ENCODE data around the gene SPNS3. TPM values are rescaled to one million over a fixed set of nuclear protein-coding genes. Genes with fewer than 3 reads are reported as not detected.

SPNS3 gene
- total RNA-seq, 1 donor from 2014 or later, result not detected

GRCh38 chr17:4522661-4523060 lies 88.9 kb downstream of the SPNS3 start:
- DNase-seq (ENCODE audit: low spot score in 2 of 2), result no peak
- H3K36me3 ChIP-seq, result no peaks in the 10 kb centered on the region
- H3K27ac ChIP-seq, result no peak overlapping the region
- no peak for TF ChIP-seq CTCF (IDR thresholded peaks at IDR 0.05)
- no peaks in the 10 kb centered on the region for H3K9me3 ChIP-seq
- H3K27me3 ChIP-seq, result no peaks in the 10 kb centered on the region
- no peak overlapping the region for H3K4me3 ChIP-seq
- peaks cover 0 to 13% of the 10 kb centered on the region in 2 donors for H3K4me1 ChIP-seq
- intact Hi-C loops (cut with DNase I), result no loop called here

GRCh38 chr17:4523946-4524345 lies 90.2 kb downstream of the SPNS3 start:
- H3K36me3 ChIP-seq, result no peaks in the 10 kb centered on the region
- no peak overlapping the region for H3K4me3 ChIP-seq
- DNase-seq (ENCODE audit: low spot score in 2 of 2), result no peak
- no peak overlapping the region for H3K27ac ChIP-seq
- H3K4me1 ChIP-seq, result peaks cover 0 to 13% of the 10 kb centered on the region in 2 donors
- TF ChIP-seq CTCF (IDR thresholded peaks at IDR 0.05), result no peak
- H3K9me3 ChIP-seq, result no peaks in the 10 kb centered on the region
- intact Hi-C loops (cut with DNase I), result no loop called here
- no peaks in the 10 kb centered on the region for H3K27me3 ChIP-seq

GRCh38 chr17:4525691-4526397 lies 92.1 kb downstream of the SPNS3 start:
- Histone ChIP-seq H3K9me3 (no peaks in the 10 kb centered on the region), H3K4me1 (peaks cover 0 to 13% of the 10 kb centered on the region in 2 donors), H3K4me3 (no peak overlapping the region), H3K27ac (no peak overlapping the region), H3K27me3 (no peaks in the 10 kb centered on the region), H3K36me3 (no peaks in the 10 kb centered on the region)
- intact Hi-C loops (cut with DNase I), result no loop called here
- no peak for TF ChIP-seq CTCF (IDR thresholded peaks at IDR 0.05)
- DNase-seq (ENCODE audit: low spot score in 2 of 2), result no peak

GRCh38 chr17:4527134-4527533 lies 93.4 kb downstream of the SPNS3 start:
- no peak overlapping the region for H3K4me3 ChIP-seq
- H3K27ac ChIP-seq, result no peak overlapping the region
- H3K9me3 ChIP-seq, result no peaks in the 10 kb centered on the region
- no peak for DNase-seq (ENCODE audit: low spot score in 2 of 2)
- intact Hi-C loops (cut with DNase I), result no loop called here
- no peaks in the 10 kb centered on the region for H3K27me3 ChIP-seq
- TF ChIP-seq CTCF (IDR thresholded peaks at IDR 0.05), result no peak
- H3K36me3 ChIP-seq, result no peaks in the 10 kb centered on the region
- H3K4me1 ChIP-seq, result peaks cover 0 to 13% of the 10 kb centered on the region in 2 donors

GRCh38 chr17:4527566-4528125 lies 93.9 kb downstream of the SPNS3 start:
- Histone ChIP-seq H3K9me3 (no peaks in the 10 kb centered on the region), H3K27me3 (no peaks in the 10 kb centered on the region), H3K27ac (no peak overlapping the region), H3K4me3 (no peak overlapping the region), H3K4me1 (peaks cover 0 to 13% of the 10 kb centered on the region in 2 donors), H3K36me3 (no peaks in the 10 kb centered on the region)
- TF ChIP-seq CTCF (IDR thresholded peaks at IDR 0.05), result no peak
- no peak for DNase-seq (ENCODE audit: low spot score in 2 of 2)
- intact Hi-C loops (cut with DNase I), result no loop called here

Data from ascending aorta (tissue), 2 donors.